ENCODE data around the gene SLC7A10.

SLC7A10 gene

DNA sequence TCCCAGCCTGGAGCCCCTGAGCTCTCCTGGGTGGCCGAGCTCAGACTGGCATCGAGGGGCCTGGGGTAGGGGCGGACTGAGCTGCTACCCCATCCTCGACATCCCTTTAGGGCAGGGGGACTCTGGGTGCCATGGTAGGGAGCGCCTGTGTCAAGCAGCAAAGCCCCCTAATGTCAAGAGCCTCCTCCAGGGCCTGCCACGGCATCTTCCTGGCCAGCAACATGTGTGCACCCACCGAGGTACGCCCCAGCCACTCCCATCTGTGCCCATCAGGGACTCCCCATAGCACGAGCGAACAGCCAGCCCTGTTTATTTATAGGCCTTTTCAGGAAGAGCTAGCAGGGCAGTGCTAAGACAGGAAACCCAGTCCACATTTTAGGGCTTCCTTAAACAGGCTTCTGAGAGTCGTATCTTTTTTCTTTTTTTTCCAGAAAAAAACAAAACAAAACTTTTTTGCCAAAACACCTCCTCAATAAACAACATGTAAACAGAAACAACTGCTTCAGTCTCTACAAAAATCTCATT lies 17.2 kb downstream of the SLC7A10 start:
- Histone ChIP-seq H3K27me3 (no peaks in the 10 kb centered on the region), H3K36me3 (peaks cover 0 to 45% (median 30%) of the 10 kb centered on the region in 3 donors), H3K4me3 (no peak overlapping the region), H3K27ac (no peak overlapping the region), H3K9me3 (no peaks in the 10 kb centered on the region), H3K4me1 (no peaks in the 10 kb centered on the region)
- TF ChIP-seq, protein P1, sequence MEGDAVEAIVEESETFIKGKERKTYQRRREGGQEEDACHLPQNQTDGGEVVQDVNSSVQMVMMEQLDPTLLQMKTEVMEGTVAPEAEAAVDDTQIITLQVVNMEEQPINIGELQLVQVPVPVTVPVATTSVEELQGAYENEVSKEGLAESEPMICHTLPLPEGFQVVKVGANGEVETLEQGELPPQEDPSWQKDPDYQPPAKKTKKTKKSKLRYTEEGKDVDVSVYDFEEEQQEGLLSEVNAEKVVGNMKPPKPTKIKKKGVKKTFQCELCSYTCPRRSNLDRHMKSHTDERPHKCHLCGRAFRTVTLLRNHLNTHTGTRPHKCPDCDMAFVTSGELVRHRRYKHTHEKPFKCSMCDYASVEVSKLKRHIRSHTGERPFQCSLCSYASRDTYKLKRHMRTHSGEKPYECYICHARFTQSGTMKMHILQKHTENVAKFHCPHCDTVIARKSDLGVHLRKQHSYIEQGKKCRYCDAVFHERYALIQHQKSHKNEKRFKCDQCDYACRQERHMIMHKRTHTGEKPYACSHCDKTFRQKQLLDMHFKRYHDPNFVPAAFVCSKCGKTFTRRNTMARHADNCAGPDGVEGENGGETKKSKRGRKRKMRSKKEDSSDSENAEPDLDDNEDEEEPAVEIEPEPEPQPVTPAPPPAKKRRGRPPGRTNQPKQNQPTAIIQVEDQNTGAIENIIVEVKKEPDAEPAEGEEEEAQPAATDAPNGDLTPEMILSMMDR (IDR thresholded peaks at IDR 0.05), result no peak
- DNase-seq, result no peak
- intact Hi-C loops (cut with DNase I; ENCODE audit: low total_unique reads), result no loop called here

DNA sequence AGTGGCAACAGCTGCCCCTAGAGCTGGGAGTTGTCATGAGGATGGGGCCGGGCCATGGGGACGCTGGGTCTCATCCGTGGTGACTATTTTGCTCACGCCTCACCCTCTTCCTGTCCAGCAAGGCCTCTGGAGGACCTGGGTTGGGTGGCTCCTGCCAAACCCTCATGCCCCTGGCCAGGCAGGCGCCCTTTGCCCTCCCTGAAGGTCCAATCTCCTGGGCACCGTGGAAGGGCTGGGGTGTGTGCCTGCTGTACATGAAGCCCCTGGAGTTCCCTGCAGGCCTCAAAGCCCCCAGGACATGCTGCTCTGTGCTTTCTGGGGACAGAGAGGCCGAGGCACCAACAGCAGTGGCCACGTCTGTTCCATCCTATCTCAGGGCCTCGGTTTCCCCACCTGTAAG lies 17.7 kb downstream of the SLC7A10 start:
- intact Hi-C loops (cut with DNase I; ENCODE audit: low total_unique reads), result no loop called here
- peaks cover 0 to 50% (median 31%) of the 10 kb centered on the region in 3 donors for H3K36me3 ChIP-seq

DNA sequence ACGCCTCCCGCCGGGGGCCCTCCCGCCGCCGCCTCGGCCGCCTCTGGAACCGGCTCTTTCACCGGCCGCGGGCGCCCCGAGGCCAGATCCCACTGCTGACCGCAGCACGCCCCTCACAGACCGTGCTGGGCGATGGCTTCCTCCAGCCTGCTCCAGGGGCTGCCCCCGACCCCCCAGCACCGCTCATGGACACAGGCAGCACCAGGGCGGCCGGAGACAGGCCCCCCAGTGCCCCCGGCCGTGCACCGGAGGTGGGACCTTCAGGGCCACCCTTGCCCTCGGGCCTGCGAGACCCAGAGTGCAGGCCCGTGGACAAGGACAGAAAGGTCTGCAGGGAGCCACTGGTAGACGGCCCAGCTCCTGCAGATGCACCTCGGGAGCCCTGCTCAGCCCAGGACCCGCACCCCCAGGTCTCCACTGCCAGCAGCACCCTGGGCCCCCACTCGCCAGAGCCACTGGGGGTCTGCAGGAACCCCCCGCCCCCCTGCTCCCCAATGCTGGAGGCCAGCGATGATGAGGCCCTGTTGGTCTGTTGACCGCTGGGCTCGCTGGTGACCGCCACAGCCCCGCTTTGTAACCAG lies 18.5 kb downstream of the SLC7A10 start:
- Histone ChIP-seq H3K9me3 (no peaks in the 10 kb centered on the region), H3K27me3 (no peaks in the 10 kb centered on the region), H3K4me1 (no peaks in the 10 kb centered on the region), H3K4me3 (no peak overlapping the region), H3K36me3 (peaks cover 0 to 58% (median 35%) of the 10 kb centered on the region in 3 donors), H3K27ac (no peak overlapping the region)
- DNase-seq, result no peak
- intact Hi-C loops (cut with DNase I; ENCODE audit: low total_unique reads), result no loop called here
- TF ChIP-seq, protein P1 (IDR thresholded peaks at IDR 0.05), result no peak

More for the DNA sequence above, 17.7 kb downstream of the SLC7A10 start:
- no peaks in the 10 kb centered on the region for H3K4me1 ChIP-seq
- TF ChIP-seq, protein P1 (IDR thresholded peaks at IDR 0.05), result no peak
- H3K9me3 ChIP-seq, result no peaks in the 10 kb centered on the region
- no peak overlapping the region for H3K27ac ChIP-seq
- H3K27me3 ChIP-seq, result no peaks in the 10 kb centered on the region
- no peak for DNase-seq
- no peak overlapping the region for H3K4me3 ChIP-seq

DNA sequence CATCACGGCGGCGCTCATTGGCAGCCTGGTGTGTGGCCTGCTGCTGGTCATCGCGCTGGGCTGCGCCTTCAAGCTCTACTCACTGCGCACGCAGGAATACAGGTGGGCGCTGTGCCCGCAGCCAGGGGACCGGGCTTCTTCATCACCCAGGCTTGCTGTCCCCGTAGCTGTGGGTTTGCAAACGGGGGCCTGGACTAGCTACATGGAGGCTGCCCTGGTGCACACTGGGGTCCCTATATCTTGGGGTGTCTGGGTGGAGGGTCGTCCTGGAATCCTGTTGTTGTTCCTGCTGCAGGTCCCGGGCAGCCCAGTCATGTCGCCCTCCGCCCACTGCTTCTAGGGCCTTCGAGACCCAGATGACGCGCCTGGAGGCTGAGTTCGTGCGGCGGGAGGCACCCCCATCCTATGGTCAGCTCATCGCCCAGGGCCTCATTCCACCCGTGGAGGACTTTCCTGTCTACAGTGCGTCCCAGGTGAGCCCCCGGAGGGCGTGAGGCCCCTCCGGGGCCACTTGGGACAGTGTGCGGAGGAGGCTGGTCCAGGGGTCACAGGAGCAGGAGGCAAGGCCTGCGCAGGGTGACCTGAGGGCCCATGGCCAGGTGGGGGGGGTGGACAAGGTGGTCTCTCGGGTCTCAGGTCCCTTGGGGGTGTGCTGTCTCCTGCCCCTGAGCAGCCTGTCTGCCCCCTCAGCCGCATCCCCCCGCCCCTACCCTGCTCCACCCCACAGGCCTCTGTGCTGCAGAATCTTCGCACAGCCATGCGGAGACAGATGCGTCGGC lies 19.2 kb downstream of the SLC7A10 start:
- H3K27ac ChIP-seq, result no peak overlapping the region
- H3K4me1 ChIP-seq, result no peaks in the 10 kb centered on the region
- H3K9me3 ChIP-seq, result no peaks in the 10 kb centered on the region
- no peaks in the 10 kb centered on the region for H3K27me3 ChIP-seq
- TF ChIP-seq, protein P1 (IDR thresholded peaks at IDR 0.05), result no peak
- H3K36me3 ChIP-seq, result peaks cover 0 to 65% (median 35%) of the 10 kb centered on the region in 3 donors
- DNase-seq, result no peak
- intact Hi-C loops (cut with DNase I; ENCODE audit: low total_unique reads), result no loop called here
- H3K4me3 ChIP-seq, result no peak overlapping the region

DNA sequence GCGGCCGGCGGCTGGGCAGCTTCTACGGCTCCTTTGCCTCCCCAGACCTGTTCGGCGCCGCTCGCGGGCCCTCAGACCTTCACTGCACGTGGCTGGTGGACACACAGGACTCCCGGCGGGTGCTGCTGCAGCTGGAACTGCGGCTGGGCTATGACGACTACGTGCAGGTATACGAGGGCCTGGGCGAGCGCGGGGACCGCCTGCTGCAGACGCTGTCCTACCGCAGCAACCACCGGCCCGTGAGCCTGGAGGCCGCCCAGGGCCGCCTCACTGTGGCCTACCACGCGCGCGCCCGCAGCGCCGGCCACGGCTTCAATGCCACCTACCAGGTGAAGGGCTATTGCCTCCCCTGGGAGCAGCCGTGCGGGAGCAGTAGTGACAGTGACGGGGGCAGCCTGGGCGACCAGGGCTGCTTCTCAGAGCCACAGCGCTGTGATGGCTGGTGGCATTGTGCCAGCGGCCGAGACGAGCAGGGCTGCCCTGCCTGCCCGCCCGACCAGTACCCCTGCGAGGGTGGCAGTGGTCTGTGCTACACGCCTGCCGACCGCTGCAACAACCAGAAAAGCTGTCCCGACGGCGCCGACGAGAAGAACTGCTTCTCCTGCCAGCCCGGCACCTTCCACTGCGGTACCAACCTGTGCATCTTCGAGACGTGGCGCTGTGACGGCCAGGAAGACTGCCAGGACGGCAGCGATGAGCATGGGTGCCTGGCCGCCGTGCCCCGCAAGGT lies 20.0 kb downstream of the SLC7A10 start:
- no peaks in the 10 kb centered on the region for H3K27me3 ChIP-seq
- no peak overlapping the region for H3K27ac ChIP-seq
- H3K4me3 ChIP-seq, result no peak overlapping the region
- TF ChIP-seq, protein P1 (IDR thresholded peaks at IDR 0.05), result no peak
- intact Hi-C loops (cut with DNase I; ENCODE audit: low total_unique reads), result no loop called here
- no peaks in the 10 kb centered on the region for H3K9me3 ChIP-seq
- peaks cover 0 to 70% (median 35%) of the 10 kb centered on the region in 3 donors for H3K36me3 ChIP-seq
- no peak for DNase-seq
- no peaks in the 10 kb centered on the region for H3K4me1 ChIP-seq
